Mesendoderm (in vitro differentiated cells): ENCODE measurements around the gene HMCN2.

ENCODE experiments used
- DNase-seq: peaks from one replicate; pipeline ENCODE4 v3.0.0; 2013
- H2AK5ac ChIP-seq: 2 replicates; pipeline ENCODE4 v1.6.1; 2013; ENCODE audit warnings: low read length, inconsistent platforms
- H2BK120ac ChIP-seq: 2 replicates; pipeline ENCODE4 v1.6.1; 2013; ENCODE audit warnings: low read depth, mild to moderate bottlenecking, low read length, moderate library complexity, mixed read lengths
- H2BK15ac ChIP-seq: replicated peaks from 2 replicates; pipeline ENCODE4 v1.6.1; 2013; ENCODE audit warnings: low read depth, mild to moderate bottlenecking, moderate library complexity
- H2BK5ac ChIP-seq: 2 replicates; pipeline ENCODE4 v1.6.1; 2013; ENCODE audit warnings: low read length, inconsistent platforms
- H3K18ac ChIP-seq: 2 replicates; pipeline ENCODE4 v1.6.1; 2013; ENCODE audit warnings: mild to moderate bottlenecking, low read length, mixed read lengths
- H3K23ac ChIP-seq: one replicate; pipeline ENCODE4 v1.6.1; 2013; ENCODE audit warnings: low read length
- H3K27ac ChIP-seq: 2 replicates; pipeline ENCODE4 v1.5.1; 2013; ENCODE audit warnings: low read depth, mild to moderate bottlenecking, inconsistent platforms, low read length, moderate library complexity
- H3K27me3 ChIP-seq: 2 replicates; pipeline ENCODE4 v1.6.1; 2013; ENCODE audit warnings: low read length, control low read depth, mild to moderate bottlenecking, inconsistent platforms; ENCODE audit not compliant: insufficient read depth, poor library complexity
- H3K36me3 ChIP-seq: 2 replicates; pipeline ENCODE4 v1.6.1; 2013; ENCODE audit warnings: low read length, inconsistent platforms; ENCODE audit not compliant: control insufficient read depth, insufficient read depth
- H3K4ac ChIP-seq: one replicate; pipeline ENCODE4 v1.6.1; 2013; ENCODE audit warnings: low read depth, mild to moderate bottlenecking, low read length, moderate library complexity
- H3K4me1 ChIP-seq: 2 replicates; pipeline ENCODE4 v1.6.1; 2013; ENCODE audit warnings: low read depth, low read length, inconsistent platforms; ENCODE audit not compliant: control insufficient read depth
- H3K4me2 ChIP-seq: 2 replicates; pipeline ENCODE4 v1.6.1; 2013; ENCODE audit warnings: low read length
- H3K4me3 ChIP-seq: 2 replicates; pipeline ENCODE4 v1.5.1; 2013; ENCODE audit warnings: mild to moderate bottlenecking, low read length
- H3K56ac ChIP-seq: one replicate; pipeline ENCODE4 v1.6.1; 2013; ENCODE audit warnings: low read length
- H3K79me1 ChIP-seq: 2 replicates; pipeline ENCODE4 v1.6.1; 2013; ENCODE audit warnings: low read length, inconsistent platforms
- H3K79me2 ChIP-seq: 2 replicates; pipeline ENCODE4 v1.6.1; 2013; ENCODE audit warnings: mild to moderate bottlenecking, low read length; ENCODE audit not compliant: control insufficient read depth, insufficient read depth
- H3K9ac ChIP-seq: 2 replicates; pipeline ENCODE4 v1.6.1; 2013; ENCODE audit warnings: low read length, inconsistent platforms
- H4K5ac ChIP-seq: one replicate; pipeline ENCODE4 v1.6.1; 2013; ENCODE audit warnings: low read length
- H4K8ac ChIP-seq: one replicate; pipeline ENCODE4 v1.6.1; 2013; ENCODE audit warnings: low read depth, mild to moderate bottlenecking, control low read depth, low read length, moderate library complexity
- WGBS: extraction: QIAGEN DNeasy Blood & Tissue Kit; methylation state at CpG from one replicate; pipeline ENCODE4 v1.1.7; 2013; ENCODE audit warnings: low lambda C conversion rate, missing lambda C conversion rate; ENCODE audit not compliant: insufficient coverage; ENCODE audit errors: extremely low coverage; 5-methylcytosine and 5-hydroxymethylcytosine counted together

Gene HMCN2

GRCh38 chr9:130428086-130428665 is 162.6 kb downstream of the HMCN2 start:
- Histone ChIP-seq H3K4me3 (no peak overlapping the region), H3K79me2 (no peaks in the 10 kb centered on the region), H2BK120ac (no peak overlapping the region), H3K4ac (no peak overlapping the region), H3K79me1 (no peaks in the 10 kb centered on the region), H3K27me3 (no peaks in the 10 kb centered on the region), H3K36me3 (no peaks in the 10 kb centered on the region), H3K9ac (no peak overlapping the region), H4K8ac (no peak overlapping the region), H3K23ac (no peak overlapping the region), H4K5ac (no peak overlapping the region), H3K56ac (no peak overlapping the region), H2BK15ac (no peak overlapping the region), H3K4me2 (no peak overlapping the region), H3K18ac (no peak overlapping the region), H3K27ac (no peak overlapping the region), H2AK5ac (no peak overlapping the region), H2BK5ac (no peak overlapping the region), H3K4me1 (no peaks in the 10 kb centered on the region)
- DNase-seq, result no peak
- WGBS, result no CpG with 5 or more reads among the region's 20 CpGs

DNA sequence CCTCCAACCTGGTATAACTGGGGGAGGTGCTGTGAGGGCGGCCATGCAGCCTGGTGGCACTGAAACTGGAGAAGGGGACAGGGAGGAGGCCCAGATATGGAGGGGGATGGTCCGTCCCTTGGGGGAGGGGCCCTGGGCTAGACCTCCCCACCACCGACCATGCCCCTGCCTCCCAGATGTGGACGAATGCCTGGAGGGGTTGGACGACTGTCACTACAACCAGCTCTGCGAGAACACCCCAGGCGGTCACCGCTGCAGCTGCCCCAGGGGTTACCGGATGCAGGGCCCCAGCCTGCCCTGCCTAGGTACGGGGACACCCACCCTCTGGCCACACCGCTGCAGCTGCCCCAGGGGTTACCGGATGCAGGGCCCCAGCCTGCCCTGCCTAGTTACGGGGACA is 163.8 kb downstream of the HMCN2 start:
- no peak overlapping the region for H2BK15ac ChIP-seq
- H3K56ac ChIP-seq, result no peak overlapping the region
- H2AK5ac ChIP-seq, result no peak overlapping the region
- WGBS, result no CpG with 5 or more reads among the region's 13 CpGs
- no peak overlapping the region for H3K23ac ChIP-seq
- H3K27me3 ChIP-seq, result peaks cover 2% of the 10 kb centered on the region
- H4K5ac ChIP-seq, result no peak overlapping the region
- no peaks in the 10 kb centered on the region for H3K79me2 ChIP-seq
- no peak overlapping the region for H4K8ac ChIP-seq
- H2BK5ac ChIP-seq, result no peak overlapping the region
- no peak overlapping the region for H3K9ac ChIP-seq
- no peak for DNase-seq
- no peaks in the 10 kb centered on the region for H3K4me1 ChIP-seq
- no peaks in the 10 kb centered on the region for H3K79me1 ChIP-seq
- H3K18ac ChIP-seq, result no peak overlapping the region
- no peak overlapping the region for H2BK120ac ChIP-seq
- no peaks in the 10 kb centered on the region for H3K36me3 ChIP-seq
- no peak overlapping the region for H3K4me2 ChIP-seq
- no peak overlapping the region for H3K4ac ChIP-seq
- H3K4me3 ChIP-seq, result no peak overlapping the region
- no peak overlapping the region for H3K27ac ChIP-seq

DNA sequence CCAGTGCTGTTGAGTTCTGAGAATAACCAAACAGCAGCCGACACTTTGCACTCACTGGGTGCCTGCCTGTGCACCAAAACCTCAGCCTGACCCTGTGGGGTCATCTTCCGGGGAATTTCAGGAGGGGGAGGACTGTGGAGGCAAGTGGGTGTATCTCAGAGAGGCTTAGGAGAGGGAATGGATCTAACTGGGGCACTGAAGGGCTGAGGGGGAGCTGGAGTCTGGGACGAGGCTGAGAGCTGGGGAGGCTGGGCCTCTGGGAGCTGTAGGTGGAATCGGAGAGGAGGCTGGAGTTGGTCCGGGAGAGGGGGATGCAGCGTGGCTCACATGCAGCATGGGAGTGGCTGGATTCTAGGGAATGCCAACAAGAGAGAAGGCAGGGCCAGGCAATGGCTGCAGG is 164.3 kb downstream of the HMCN2 start:
- no peak overlapping the region for H2BK120ac ChIP-seq
- H3K4ac ChIP-seq, result no peak overlapping the region
- H2BK5ac ChIP-seq, result no peak overlapping the region
- H3K27me3 ChIP-seq, result peaks cover 2% of the 10 kb centered on the region
- no CpG with 5 or more reads among the region's 6 CpGs for WGBS
- no peak overlapping the region for H3K4me2 ChIP-seq
- no peaks in the 10 kb centered on the region for H3K79me1 ChIP-seq
- H2BK15ac ChIP-seq, result no peak overlapping the region
- H4K8ac ChIP-seq, result no peak overlapping the region
- no peak overlapping the region for H3K56ac ChIP-seq
- H2AK5ac ChIP-seq, result no peak overlapping the region
- no peak overlapping the region for H3K27ac ChIP-seq
- no peak overlapping the region for H4K5ac ChIP-seq
- H3K23ac ChIP-seq, result no peak overlapping the region
- no peaks in the 10 kb centered on the region for H3K4me1 ChIP-seq
- H3K79me2 ChIP-seq, result no peaks in the 10 kb centered on the region
- H3K36me3 ChIP-seq, result no peaks in the 10 kb centered on the region
- no peak for DNase-seq
- no peak overlapping the region for H3K18ac ChIP-seq
- H3K4me3 ChIP-seq, result no peak overlapping the region
- no peak overlapping the region for H3K9ac ChIP-seq

DNA sequence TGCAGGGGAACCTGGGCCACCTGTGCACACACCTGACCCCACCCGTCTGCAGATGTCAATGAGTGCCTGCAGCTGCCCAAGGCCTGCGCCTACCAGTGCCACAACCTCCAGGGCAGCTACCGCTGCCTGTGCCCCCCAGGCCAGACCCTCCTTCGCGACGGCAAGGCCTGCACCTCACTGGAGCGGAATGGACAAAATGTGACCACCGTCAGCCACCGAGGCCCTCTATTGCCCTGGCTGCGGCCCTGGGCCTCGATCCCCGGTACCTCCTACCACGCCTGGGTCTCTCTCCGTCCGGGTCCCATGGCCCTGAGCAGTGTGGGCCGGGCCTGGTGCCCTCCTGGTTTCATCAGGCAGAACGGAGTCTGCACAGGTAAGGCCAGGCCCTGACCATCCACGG is 164.7 kb downstream of the HMCN2 start:
- DNase-seq, result no peak
- Histone ChIP-seq H3K27ac (no peak overlapping the region), H3K36me3 (no peaks in the 10 kb centered on the region), H3K27me3 (peaks cover 2% of the 10 kb centered on the region), H4K8ac (no peak overlapping the region), H3K4ac (no peak overlapping the region), H3K79me1 (no peaks in the 10 kb centered on the region), H3K18ac (no peak overlapping the region), H3K9ac (no peak overlapping the region), H2BK15ac (no peak overlapping the region), H3K4me3 (no peak overlapping the region), H3K4me1 (no peaks in the 10 kb centered on the region), H3K56ac (no peak overlapping the region), H2AK5ac (no peak overlapping the region), H3K79me2 (no peaks in the 10 kb centered on the region), H2BK5ac (no peak overlapping the region), H2BK120ac (no peak overlapping the region), H3K23ac (no peak overlapping the region), H4K5ac (no peak overlapping the region), H3K4me2 (no peak overlapping the region)
- WGBS, result no CpG with 5 or more reads among the region's 18 CpGs

- Histone ChIP-seq H3K27me3 (peaks cover 2% of the 10 kb centered on the region), H4K8ac (no peak overlapping the region), H3K4ac (no peak overlapping the region), H3K79me1 (no peaks in the 10 kb centered on the region), H2BK15ac (no peak overlapping the region), H3K4me1 (no peaks in the 10 kb centered on the region), H4K5ac (no peak overlapping the region), H3K4me2 (no peak overlapping the region), H3K23ac (no peak overlapping the region), H3K4me3 (no peak overlapping the region), H3K18ac (no peak overlapping the region), H2BK120ac (no peak overlapping the region), H2AK5ac (no peak overlapping the region), H3K36me3 (no peaks in the 10 kb centered on the region), H2BK5ac (no peak overlapping the region), H3K9ac (no peak overlapping the region), H3K56ac (no peak overlapping the region), H3K27ac (no peak overlapping the region), H3K79me2 (no peaks in the 10 kb centered on the region)
- WGBS, result no CpG with 5 or more reads among the region's 22 CpGs
- DNase-seq, result no peak
These were observed 165.4 kb downstream of the HMCN2 start for GRCh38 chr9:130430734-130431535.
